Measurements from ENCODE around the gene NCS1.
"Not testable (repeated sequence)": the region's sequence is repeated elsewhere in the genome, so short reads cannot be mapped to it uniquely, and the experiment has no call there.

Gene NCS1

GRCh38 chr9:130239741-130240241 lies 67.6 kb downstream of the NCS1 start:
- peak; percentile 29 for DNase-seq (ENCODE audit: low read depth)

GRCh38 chr9:130240410-130241197 lies 68.4 kb downstream of the NCS1 start:
- no peak for DNase-seq (ENCODE audit: low read depth)

- DNase-seq (ENCODE audit: low read depth), result no peak
These were observed 69.0 kb downstream of the NCS1 start for GRCh38 chr9:130241198-130241535.

- no peak for DNase-seq (ENCODE audit: low read depth)
These were observed 70.2 kb downstream of the NCS1 start for GRCh38 chr9:130242270-130243014.

GRCh38 chr9:130243015-130243881 lies 71.0 kb downstream of the NCS1 start:
- DNase-seq (ENCODE audit: low read depth), result peak; percentile 73

- DNase-seq (ENCODE audit: low read depth), result no peak
These were observed 71.6 kb downstream of the NCS1 start for GRCh38 chr9:130243882-130244170.

GRCh38 chr9:130244548-130245165 lies 72.5 kb downstream of the NCS1 start:
- no peak for DNase-seq (ENCODE audit: low read depth)

- no peak for DNase-seq (ENCODE audit: low read depth)
These were observed 73.3 kb downstream of the NCS1 start for GRCh38 chr9:130245474-130245873.

GRCh38 chr9:130246126-130246525 lies 73.9 kb downstream of the NCS1 start:
- no peak for DNase-seq (ENCODE audit: low read depth)

- DNase-seq (ENCODE audit: low read depth), result no peak
These were observed 82.8 kb downstream of the NCS1 start for GRCh38 chr9:130254747-130255630.

GRCh38 chr9:130255631-130256134 lies 83.5 kb downstream of the NCS1 start:
- DNase-seq (ENCODE audit: low read depth), result no peak

GRCh38 chr9:130256644-130257043 lies 84.4 kb downstream of the NCS1 start:
- no peak for DNase-seq (ENCODE audit: low read depth)

- DNase-seq (ENCODE audit: low read depth), result not testable (repeated sequence)
These were observed 85.9 kb downstream of the NCS1 start for GRCh38 chr9:130258137-130258536.

- no peak for DNase-seq (ENCODE audit: low read depth)
These were observed 86.8 kb downstream of the NCS1 start for GRCh38 chr9:130259044-130259443.

GRCh38 chr9:130260816-130261765 lies 88.9 kb downstream of the NCS1 start:
- no peak for DNase-seq (ENCODE audit: low read depth)

- no peak for DNase-seq (ENCODE audit: low read depth)
These were observed 90.0 kb downstream of the NCS1 start for GRCh38 chr9:130262061-130262745.

GRCh38 chr9:130262771-130263170 lies 90.6 kb downstream of the NCS1 start:
- DNase-seq (ENCODE audit: low read depth), result no peak

GRCh38 chr9:130263601-130264413 lies 91.6 kb downstream of the NCS1 start:
- DNase-seq (ENCODE audit: low read depth), result no peak
